AG10803 (cell line): ENCODE data around the gene CCR5AS.

Experiments
- DNase-seq: peaks from one replicate; pipeline ENCODE4 v3.0.0; 2010; ENCODE audit warnings: low read depth
- H3K4me3 ChIP-seq: 2 replicates; pipeline ENCODE4 v1.5.1; 2011; ENCODE audit warnings: mild to moderate bottlenecking, low read length, control low read depth
- CTCF ChIP-seq: conservative IDR thresholded peaks from 2 replicates; pipeline ENCODE4 v1.5.1; 2011; ENCODE audit warnings: mild to moderate bottlenecking, low read length, control low read depth, inconsistent platforms

CCR5AS gene

DNA sequence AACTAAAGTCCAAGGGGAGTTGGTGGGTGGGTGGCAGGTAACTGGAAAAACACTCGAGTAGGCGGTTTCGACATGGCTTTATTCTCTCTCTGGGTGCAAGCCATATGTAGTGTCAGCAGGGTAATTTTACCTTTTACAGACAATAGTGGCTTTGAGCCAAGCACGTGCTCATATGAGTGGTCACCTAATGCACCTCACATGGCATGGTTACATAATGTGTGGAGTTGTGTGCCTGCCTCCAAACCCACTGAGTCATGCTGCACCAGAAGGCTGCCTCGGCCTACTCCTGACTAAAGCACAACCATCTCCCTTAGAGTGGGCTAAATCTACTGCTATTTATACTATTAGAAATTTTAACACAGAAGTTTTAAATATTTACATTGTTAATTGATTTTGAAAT is 16.7 kb upstream of the CCR5AS start:
- H3K4me3 ChIP-seq, result no peak overlapping the region
- TF ChIP-seq CTCF, result no peak
- DNase-seq, result peak; percentile 9

- TF ChIP-seq CTCF, result no peak
- H3K4me3 ChIP-seq, result no peak overlapping the region
- no peak for DNase-seq
Measured at GRCh38 chr3:46422617-46423016, 15.8 kb upstream of the CCR5AS start.

- H3K4me3 ChIP-seq, result no peak overlapping the region
- no peak for DNase-seq
- TF ChIP-seq CTCF, result no peak
Measured at GRCh38 chr3:46420931-46421330, 14.1 kb upstream of the CCR5AS start.

DNA sequence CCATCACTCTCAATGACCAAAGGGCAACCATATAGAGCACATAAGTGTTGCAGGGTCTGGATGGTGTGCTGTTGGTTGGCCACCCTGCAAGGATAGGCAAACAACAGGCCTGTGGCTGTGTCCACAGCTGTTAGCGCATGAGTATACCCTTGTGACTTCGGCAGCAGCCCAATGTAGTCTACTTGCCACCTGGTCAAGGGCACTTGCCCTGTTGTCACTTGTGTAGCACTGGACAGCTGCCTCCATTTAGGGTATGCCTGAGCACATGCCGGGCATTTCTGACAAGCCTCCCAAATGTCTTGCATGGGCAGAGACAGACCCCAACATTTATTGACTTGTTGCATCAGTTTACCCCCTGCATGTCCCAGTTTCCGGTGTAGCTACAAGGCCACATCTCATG is 12.9 kb upstream of the CCR5AS start:
- DNase-seq, result no peak
- H3K4me3 ChIP-seq, result no peak overlapping the region
- no peak for TF ChIP-seq CTCF

DNA sequence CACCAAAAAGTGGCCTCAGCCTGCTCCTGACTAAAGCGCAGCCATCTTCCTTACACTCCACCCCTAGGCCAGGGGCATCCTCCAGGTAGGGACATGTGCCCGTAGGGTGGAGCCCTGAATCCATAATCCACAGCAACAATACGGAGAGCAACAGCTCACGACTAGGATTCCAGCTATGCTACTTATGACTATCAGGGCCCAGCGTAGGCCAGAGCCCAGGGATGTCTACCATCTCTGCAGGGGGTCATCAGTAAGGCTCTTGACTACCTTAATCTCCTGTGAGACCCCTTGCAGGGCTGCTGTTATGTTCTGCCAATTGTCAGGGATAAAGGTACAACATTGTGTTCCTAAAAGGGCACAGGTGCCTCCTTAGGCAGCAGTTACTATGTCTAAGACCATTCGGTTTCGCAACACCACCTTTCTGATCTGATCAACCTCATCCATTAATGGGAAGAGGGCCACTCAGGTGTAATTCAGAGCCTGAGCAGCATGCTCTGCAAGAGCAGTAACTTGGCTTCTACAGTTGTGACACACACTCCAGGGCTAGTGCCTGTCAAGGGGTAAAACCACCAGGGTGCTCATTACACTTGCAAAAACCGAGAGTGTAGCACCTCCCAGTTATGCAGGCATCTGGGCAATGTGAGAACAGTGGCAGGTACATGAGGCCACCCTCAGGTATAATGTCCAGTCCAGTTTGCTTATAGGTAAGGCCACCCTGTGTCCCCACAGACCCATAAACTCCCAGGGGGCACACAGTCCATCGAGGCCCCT is 11.2 kb upstream of the CCR5AS start:
- H3K4me3 ChIP-seq, result no peak overlapping the region
- TF ChIP-seq CTCF, result no peak
- no peak for DNase-seq

DNA sequence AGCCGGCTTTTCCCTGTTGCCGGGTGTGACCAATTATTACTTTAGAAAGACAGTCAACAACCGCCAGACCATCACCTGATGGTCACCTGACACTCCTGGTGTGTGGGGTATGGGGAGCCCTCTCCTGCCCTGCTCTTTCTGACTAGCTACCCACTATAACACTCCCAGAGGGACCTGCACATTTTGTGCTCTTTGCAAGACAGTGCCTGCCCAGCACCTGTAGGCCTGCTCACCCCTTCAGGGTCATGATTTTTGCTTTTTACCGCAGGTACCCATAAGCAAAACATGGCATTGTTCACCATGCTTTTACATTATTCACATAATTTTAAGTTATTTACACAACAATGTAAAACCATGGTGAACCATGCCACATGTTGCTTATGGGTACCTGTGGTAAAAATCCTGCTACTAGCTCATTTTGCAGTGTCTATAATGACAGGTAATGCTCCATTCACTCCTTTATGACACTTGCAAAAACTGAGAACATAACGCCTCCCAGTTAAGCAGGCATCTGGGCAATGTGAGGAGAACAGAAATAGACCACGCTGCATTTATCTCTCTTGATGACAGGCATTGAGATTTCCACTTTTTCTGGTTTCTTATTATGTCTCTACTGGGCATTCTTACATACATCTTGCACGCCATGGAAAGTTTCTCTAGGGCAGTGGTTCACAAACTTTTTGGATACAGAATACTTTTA is 10.1 kb upstream of the CCR5AS start:
- no peak overlapping the region for H3K4me3 ChIP-seq
- TF ChIP-seq CTCF, result no peak
- DNase-seq, result no peak
